ENCODE data around the gene PMPCA. TPM values are rescaled to one million over a fixed set of nuclear protein-coding genes. Genes with fewer than 3 reads are reported as not detected.

Gene PMPCA
- total RNA-seq, 4 donors from 2014 or later: 35.9 to 63.1 (median 42.7) TPM

GRCh38 chr9:136363106-136363948 is 47.1 kb upstream of the PMPCA start, which contains the start of gene DNLZ:
TSS of gene DNLZ (minus strand) at chr9:136363744. CDS start at chr9:136363714, 30 bp downstream.
- peak within 1 kb of the TSS; percentile 68 to 86 (median 78) for H3K4me3 ChIP-seq
- intact Hi-C loops (cut with DNase I; ENCODE audit: low total_unique reads) (loop anchor here (1.0 to 5.0 kb wide), 5 partner anchors 24 to 456 kb away; partner anchors contain the start of genes CAMSAP1, NOTCH1, QSOX2 and SNAPC4), in situ Hi-C loops (cut with MboI; ENCODE audit: low sequenced_read_pairs in 4 of 4) (no loop called here)
- peak; percentile 95 to 97 for ATAC-seq
- peak; percentile 96 for DNase-seq
- H3K27ac ChIP-seq: peak within 1 kb of the TSS; percentile 81 to 96 (median 94)
- peaks cover 7 to 9% of the 10 kb centered on the region in 2 donors for H3K4me1 ChIP-seq
- TF ChIP-seq CTCF (IDR thresholded peaks at IDR 0.05 in 4 of 5, conservative IDR thresholded peaks at IDR 0.05 in 1 of 5): peak; percentile 88 to 100 (median 99)
- TF ChIP-seq POLR2A (IDR thresholded peaks at IDR 0.05): peak; percentile 84 to 93
- H3K36me3 ChIP-seq: no peaks in the 10 kb centered on the region
- H3K9me3 ChIP-seq: no peaks in the 10 kb centered on the region
- H3K27me3 ChIP-seq: no peaks in the 10 kb centered on the region

GRCh38 chr9:136363949-136364748 is 46.3 kb upstream of the PMPCA start:
- H3K9me3 ChIP-seq: no peaks in the 10 kb centered on the region
- intact Hi-C loops (cut with DNase I; ENCODE audit: low total_unique reads): loop anchor here (1.0 to 5.0 kb wide), 5 partner anchors 25 to 457 kb away; partner anchors contain the start of genes CAMSAP1, NOTCH1, QSOX2 and SNAPC4
- no peaks in the 10 kb centered on the region for H3K36me3 ChIP-seq
- H3K27me3 ChIP-seq: no peaks in the 10 kb centered on the region
- H3K27ac ChIP-seq: peak overlapping the region in 1 of 4 donors; percentile 94
- TF ChIP-seq CTCF (IDR thresholded peaks at IDR 0.05 in 4 of 5, conservative IDR thresholded peaks at IDR 0.05 in 1 of 5) (peak in 1 of 5 experiments; percentile 7), POLR2A (IDR thresholded peaks at IDR 0.05) (no peak)
- ATAC-seq (peak; percentile 0 to 1), DNase-seq (no peak)
- peak overlapping the region in 3 of 4 donors; percentile 68 to 86 (median 81) for H3K4me3 ChIP-seq
- peaks cover 7 to 9% of the 10 kb centered on the region in 2 donors for H3K4me1 ChIP-seq
- in situ Hi-C loops (cut with MboI; ENCODE audit: low sequenced_read_pairs in 4 of 4): no loop called here

GRCh38 chr9:136364942-136365774 is 45.3 kb upstream of the PMPCA start:
- H3K27me3 ChIP-seq: no peaks in the 10 kb centered on the region
- DNase-seq (no peak), ATAC-seq (no peak)
- TF ChIP-seq CTCF (IDR thresholded peaks at IDR 0.05 in 4 of 5, conservative IDR thresholded peaks at IDR 0.05 in 1 of 5) (no peak), POLR2A (IDR thresholded peaks at IDR 0.05) (no peak)
- intact Hi-C loops (cut with DNase I; ENCODE audit: low total_unique reads): loop anchor here (5.0 kb wide), 1 partner anchor 458 kb away; the partner anchor contains the start of gene CAMSAP1
- in situ Hi-C loops (cut with MboI; ENCODE audit: low sequenced_read_pairs in 4 of 4): no loop called here
- no peaks in the 10 kb centered on the region for H3K36me3 ChIP-seq
- H3K4me1 ChIP-seq: peaks cover 7 to 9% of the 10 kb centered on the region in 2 donors
- no peaks in the 10 kb centered on the region for H3K9me3 ChIP-seq
- no peak overlapping the region for H3K4me3 ChIP-seq
- no peak overlapping the region for H3K27ac ChIP-seq

- intact Hi-C loops (cut with DNase I; ENCODE audit: low total_unique reads) (no loop called here), in situ Hi-C loops (cut with MboI; ENCODE audit: low sequenced_read_pairs in 4 of 4) (no loop called here)
- Histone ChIP-seq H3K9me3 (no peaks in the 10 kb centered on the region), H3K27me3 (no peaks in the 10 kb centered on the region), H3K27ac (no peak overlapping the region), H3K36me3 (no peaks in the 10 kb centered on the region), H3K4me3 (no peak overlapping the region), H3K4me1 (peaks cover 7 to 9% of the 10 kb centered on the region in 2 donors)
- TF ChIP-seq POLR2A (IDR thresholded peaks at IDR 0.05) (no peak), CTCF (IDR thresholded peaks at IDR 0.05 in 4 of 5, conservative IDR thresholded peaks at IDR 0.05 in 1 of 5) (no peak)
- DNase-seq (no peak), ATAC-seq (no peak)
Measured at GRCh38 chr9:136365775-136366222, 44.7 kb upstream of the PMPCA start.

All from gastrocnemius medialis (tissue), 4 donors.